HEK293 (cell line): Measurements from ENCODE around the gene ADAMTSL3.

ENCODE experiments used
- ZNF274 ChIP-seq, 2 experiments: fragments of 200-500 bp in 1 of 2; fragments of 450-650 bp in 1 of 2; sonication (Bioruptor generic) in 1 of 2; formaldehyde crosslinking in 1 of 2; IDR thresholded peaks; 2 replicates each; pipeline versions ENCODE4 v1.5.1 to v1.6.1; 2014 to 2016; ENCODE audit warnings: borderline replicate concordance in 1 of 2, inconsistent platforms in 1 of 2, low read length in 1 of 2, missing biosample characterization in 1 of 2, missing genetic modification characterization in 1 of 2
- ZNF391 ChIP-seq: fragments of 450-650 bp; formaldehyde crosslinking; IDR thresholded peaks from 2 replicates; pipeline ENCODE4 v1.5.1; 2016; ENCODE audit warnings: low read depth, missing biosample characterization, missing genetic modification characterization, borderline replicate concordance
- ZNF530 ChIP-seq: fragments of 450-650 bp; formaldehyde crosslinking; IDR thresholded peaks from 2 replicates; pipeline ENCODE4 v1.5.1; 2016; ENCODE audit warnings: low read depth, missing biosample characterization, missing genetic modification characterization
- ZNF664 ChIP-seq: fragments of 450-650 bp; formaldehyde crosslinking; IDR thresholded peaks from 2 replicates; pipeline ENCODE4 v1.5.1; 2016; ENCODE audit warnings: missing biosample characterization, missing genetic modification characterization
- TF ChIP-seq, protein P1 (sequence below): fragments of 450-650 bp; formaldehyde crosslinking; IDR thresholded peaks from 2 replicates; pipeline ENCODE4 v1.5.1; 2016; ENCODE audit warnings: missing biosample characterization, missing genetic modification characterization
- TF ChIP-seq, protein P2 (sequence below): IDR thresholded peaks from 2 replicates; pipeline ENCODE4 v1.6.1; 2011; ENCODE audit warnings: mild to moderate bottlenecking, low read depth, low read length, borderline replicate concordance
- TF ChIP-seq, protein P3 (sequence below): fragments of 450-650 bp; formaldehyde crosslinking; IDR thresholded peaks from 2 replicates; pipeline ENCODE4 v1.5.1; 2016; ENCODE audit warnings: missing biosample characterization, missing genetic modification characterization
- TF ChIP-seq, protein P4 (sequence below): fragments of 450-650 bp; formaldehyde crosslinking; IDR thresholded peaks from 2 replicates; pipeline ENCODE4 v1.5.1; 2016; ENCODE audit warnings: missing biosample characterization, missing genetic modification characterization

DNA sequence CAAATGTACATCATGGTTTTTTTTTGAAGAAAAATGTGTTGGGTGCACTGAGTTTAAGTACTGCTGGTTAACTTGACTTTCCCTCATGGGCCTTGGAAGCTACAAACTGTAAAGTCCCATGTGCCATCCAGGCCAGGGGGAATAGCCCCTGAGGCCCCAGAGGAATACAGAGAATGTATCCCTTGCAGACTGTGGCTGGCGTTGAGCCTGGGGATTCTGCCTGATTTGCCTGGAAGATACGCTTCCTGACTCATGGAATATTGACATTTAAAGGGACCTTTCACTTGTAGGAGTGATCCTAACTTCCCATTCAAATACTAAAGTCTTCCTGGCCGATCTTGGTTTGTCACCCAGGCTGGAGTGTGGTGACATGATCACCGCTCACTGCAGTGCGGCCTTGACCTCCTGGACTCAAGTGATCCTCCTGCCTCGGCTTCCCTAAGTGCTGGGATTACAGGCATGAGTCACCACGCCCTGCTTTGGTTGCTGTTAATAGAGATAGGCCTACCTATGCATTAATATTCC, 42.0 kb downstream of the ADAMTSL3 start:
- TF ChIP-seq ZNF530 (tag by site-specific recombination) (no peak), ZNF664 (tag by site-specific recombination) (no peak), ZNF274 (IDR thresholded peaks at IDR 0.05; ENCODE audit: low read length) (no peak), ZNF274 (tag by site-specific recombination; IDR thresholded peaks at IDR 0.05; ENCODE audit: borderline replicate concordance) (no peak), ZNF391 (tag by site-specific recombination) (no peak)
- TF ChIP-seq, protein P1, sequence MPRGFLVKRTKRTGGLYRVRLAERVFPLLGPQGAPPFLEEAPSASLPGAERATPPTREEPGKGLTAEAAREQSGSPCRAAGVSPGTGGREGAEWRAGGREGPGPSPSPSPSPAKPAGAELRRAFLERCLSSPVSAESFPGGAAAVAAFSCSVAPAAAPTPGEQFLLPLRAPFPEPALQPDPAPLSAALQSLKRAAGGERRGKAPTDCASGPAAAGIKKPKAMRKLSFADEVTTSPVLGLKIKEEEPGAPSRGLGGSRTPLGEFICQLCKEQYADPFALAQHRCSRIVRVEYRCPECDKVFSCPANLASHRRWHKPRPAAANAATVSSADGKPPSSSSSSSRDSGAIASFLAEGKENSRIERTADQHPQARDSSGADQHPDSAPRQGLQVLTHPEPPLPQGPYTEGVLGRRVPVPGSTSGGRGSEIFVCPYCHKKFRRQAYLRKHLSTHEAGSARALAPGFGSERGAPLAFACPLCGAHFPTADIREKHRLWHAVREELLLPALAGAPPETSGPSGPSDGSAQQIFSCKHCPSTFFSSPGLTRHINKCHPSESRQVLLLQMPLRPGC (tag by site-specific recombination): no peak
- TF ChIP-seq, protein P2, sequence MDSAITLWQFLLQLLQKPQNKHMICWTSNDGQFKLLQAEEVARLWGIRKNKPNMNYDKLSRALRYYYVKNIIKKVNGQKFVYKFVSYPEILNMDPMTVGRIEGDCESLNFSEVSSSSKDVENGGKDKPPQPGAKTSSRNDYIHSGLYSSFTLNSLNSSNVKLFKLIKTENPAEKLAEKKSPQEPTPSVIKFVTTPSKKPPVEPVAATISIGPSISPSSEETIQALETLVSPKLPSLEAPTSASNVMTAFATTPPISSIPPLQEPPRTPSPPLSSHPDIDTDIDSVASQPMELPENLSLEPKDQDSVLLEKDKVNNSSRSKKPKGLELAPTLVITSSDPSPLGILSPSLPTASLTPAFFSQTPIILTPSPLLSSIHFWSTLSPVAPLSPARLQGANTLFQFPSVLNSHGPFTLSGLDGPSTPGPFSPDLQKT: no peak
- TF ChIP-seq, protein P3, sequence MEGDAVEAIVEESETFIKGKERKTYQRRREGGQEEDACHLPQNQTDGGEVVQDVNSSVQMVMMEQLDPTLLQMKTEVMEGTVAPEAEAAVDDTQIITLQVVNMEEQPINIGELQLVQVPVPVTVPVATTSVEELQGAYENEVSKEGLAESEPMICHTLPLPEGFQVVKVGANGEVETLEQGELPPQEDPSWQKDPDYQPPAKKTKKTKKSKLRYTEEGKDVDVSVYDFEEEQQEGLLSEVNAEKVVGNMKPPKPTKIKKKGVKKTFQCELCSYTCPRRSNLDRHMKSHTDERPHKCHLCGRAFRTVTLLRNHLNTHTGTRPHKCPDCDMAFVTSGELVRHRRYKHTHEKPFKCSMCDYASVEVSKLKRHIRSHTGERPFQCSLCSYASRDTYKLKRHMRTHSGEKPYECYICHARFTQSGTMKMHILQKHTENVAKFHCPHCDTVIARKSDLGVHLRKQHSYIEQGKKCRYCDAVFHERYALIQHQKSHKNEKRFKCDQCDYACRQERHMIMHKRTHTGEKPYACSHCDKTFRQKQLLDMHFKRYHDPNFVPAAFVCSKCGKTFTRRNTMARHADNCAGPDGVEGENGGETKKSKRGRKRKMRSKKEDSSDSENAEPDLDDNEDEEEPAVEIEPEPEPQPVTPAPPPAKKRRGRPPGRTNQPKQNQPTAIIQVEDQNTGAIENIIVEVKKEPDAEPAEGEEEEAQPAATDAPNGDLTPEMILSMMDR (tag by site-specific recombination): no peak
- TF ChIP-seq, protein P4, sequence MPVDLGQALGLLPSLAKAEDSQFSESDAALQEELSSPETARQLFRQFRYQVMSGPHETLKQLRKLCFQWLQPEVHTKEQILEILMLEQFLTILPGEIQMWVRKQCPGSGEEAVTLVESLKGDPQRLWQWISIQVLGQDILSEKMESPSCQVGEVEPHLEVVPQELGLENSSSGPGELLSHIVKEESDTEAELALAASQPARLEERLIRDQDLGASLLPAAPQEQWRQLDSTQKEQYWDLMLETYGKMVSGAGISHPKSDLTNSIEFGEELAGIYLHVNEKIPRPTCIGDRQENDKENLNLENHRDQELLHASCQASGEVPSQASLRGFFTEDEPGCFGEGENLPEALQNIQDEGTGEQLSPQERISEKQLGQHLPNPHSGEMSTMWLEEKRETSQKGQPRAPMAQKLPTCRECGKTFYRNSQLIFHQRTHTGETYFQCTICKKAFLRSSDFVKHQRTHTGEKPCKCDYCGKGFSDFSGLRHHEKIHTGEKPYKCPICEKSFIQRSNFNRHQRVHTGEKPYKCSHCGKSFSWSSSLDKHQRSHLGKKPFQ: no peak
